Fibroblast of lung (primary cell): ENCODE measurements around the gene BCL7C. TPM values are rescaled to one million over a fixed set of nuclear protein-coding genes. Genes with fewer than 3 reads are reported as not detected.

ENCODE experiments used
- DNase-seq, 2 donors: peaks; one replicate each; pipeline versions ENCODE4 v3.0.0 to v3.0.0-alpha.2; 2010; ENCODE audit warnings: low read depth in 2 of 2
- H2AFZ ChIP-seq: 2 replicates; pipeline ENCODE4 v1.5.1; 2012; ENCODE audit warnings: low read length, control low read depth, inconsistent platforms
- H3K27ac ChIP-seq: 2 replicates; pipeline ENCODE4 v1.5.1; 2011; ENCODE audit warnings: low read length, control low read depth; ENCODE audit not compliant: insufficient read depth
- H3K27me3 ChIP-seq: 2 replicates; pipeline ENCODE4 v1.5.1; 2011; ENCODE audit warnings: mild to moderate bottlenecking, low read length; ENCODE audit not compliant: control insufficient read depth, insufficient read depth
- H3K36me3 ChIP-seq: 2 replicates; pipeline ENCODE4 v1.5.1; 2011; ENCODE audit warnings: low read length; ENCODE audit not compliant: control insufficient read depth, insufficient read depth
- H3K4me1 ChIP-seq: 2 replicates; pipeline ENCODE4 v1.5.1; 2011; ENCODE audit warnings: low read length; ENCODE audit not compliant: control insufficient read depth, insufficient read depth; ENCODE audit errors: extremely low read depth
- H3K4me2 ChIP-seq: 2 replicates; pipeline ENCODE4 v1.5.1; 2011; ENCODE audit warnings: low read length, control low read depth; ENCODE audit not compliant: insufficient read depth; ENCODE audit errors: extremely low read depth
- H3K4me3 ChIP-seq, 4 experiments: fragments of 200-600 bp in 1 of 4; sonication (generic) in 1 of 4; replicated peaks in 1 of 4; 2 replicates each; pipeline ENCODE4 v1.5.1; 2011 to 2016; ENCODE audit warnings: low read length in 4 of 4, low read depth in 3 of 4, mild to moderate bottlenecking in 3 of 4, control low read depth in 2 of 4, inconsistent platforms in 1 of 4, mixed read lengths in 1 of 4; ENCODE audit not compliant: insufficient read depth in 1 of 4; ENCODE audit errors: control extremely low read depth in 1 of 4
- H3K79me2 ChIP-seq: 2 replicates; pipeline ENCODE4 v1.5.1; 2012; ENCODE audit warnings: mild to moderate bottlenecking, low read length, inconsistent platforms; ENCODE audit not compliant: control insufficient read depth, insufficient read depth
- H3K9ac ChIP-seq: 2 replicates; pipeline ENCODE4 v1.5.1; 2011; ENCODE audit warnings: mild to moderate bottlenecking, low read length, control low read depth; ENCODE audit not compliant: insufficient read depth
- H3K9me3 ChIP-seq: 2 replicates; pipeline ENCODE4 v1.5.1; 2012; ENCODE audit warnings: low read depth, low read length; ENCODE audit not compliant: control insufficient read depth, insufficient read depth
- H4K20me1 ChIP-seq: 2 replicates; pipeline ENCODE4 v1.5.1; 2011; ENCODE audit warnings: low read length; ENCODE audit not compliant: control insufficient read depth, insufficient read depth; ENCODE audit errors: extremely low read depth
- EZH2 ChIP-seq: IDR thresholded peaks from 2 replicates; pipeline ENCODE4 v1.5.1; 2012; ENCODE audit warnings: low read length, control low read depth, mild to moderate bottlenecking; ENCODE audit errors: missing control alignments
- polyA plus RNA-seq, 2 donors: library from polyadenylated mRNA; depleted of rRNA in 1 of 2; stranded (reverse) in 1 of 2; unstranded in 1 of 2; fragments of >200 nt; gene quantifications; 2 replicates each; pipeline ENCODE4 v1.2.1, GENCODE V29; 2011 to 2012; ENCODE audit warnings: missing spikeins in 1 of 2
- total RNA-seq: library from RNA; depleted of rRNA; stranded (reverse); fragments of >200 nt; gene quantifications from 2 replicates; pipeline ENCODE4 v1.2.1, GENCODE V29; 2014
- TF ChIP-seq, protein P1 (sequence below), 2 donors: IDR thresholded peaks in 1 of 2; conservative IDR thresholded peaks in 1 of 2; 1 replicate in 1 of 2; 2 replicates in 1 of 2; pipeline ENCODE4 v1.5.1; 2011 to 2012; ENCODE audit warnings: low read length in 2 of 2, control low read depth in 1 of 2, inconsistent platforms in 1 of 2, low read depth in 1 of 2, mild to moderate bottlenecking in 1 of 2

The BCL7C gene
- total and polyA plus RNA-seq, 2 donors (not counting 1 experiment from before 2014, with no cell fraction given) = 25.6 to 28.2 TPM

DNA sequence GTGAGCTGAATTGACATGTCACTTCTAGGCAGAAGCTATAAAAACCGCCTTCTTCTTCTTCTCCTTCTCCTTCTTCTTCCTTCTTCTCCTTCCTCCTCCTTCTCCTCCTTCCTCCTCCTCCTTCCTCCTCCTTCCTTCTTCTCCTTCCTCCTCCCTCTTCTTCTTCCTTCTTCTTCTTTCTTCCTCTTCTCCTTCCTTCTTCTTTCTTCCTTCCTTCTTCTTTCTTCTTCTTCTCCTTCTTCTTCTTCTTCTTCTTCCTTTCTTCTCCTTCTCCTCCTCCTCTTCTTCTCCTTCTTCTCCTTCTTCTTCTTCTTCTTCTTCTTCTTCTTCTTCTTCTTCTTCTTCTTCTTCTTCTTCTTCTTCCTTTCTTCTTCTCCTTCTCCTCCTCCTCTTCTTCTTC, 24.7 kb upstream of the BCL7C start:
- Histone ChIP-seq H3K4me2 (no peak overlapping the region), H4K20me1 (no peaks in the 10 kb centered on the region), H3K4me3 (no peak overlapping the region), H3K4me1 (no peaks in the 10 kb centered on the region), H3K27me3 (no peaks in the 10 kb centered on the region), H3K27ac (no peak overlapping the region), H3K9ac (no peak overlapping the region), H3K79me2 (no peaks in the 10 kb centered on the region), H2AFZ (no peak overlapping the region), H3K36me3 (no peaks in the 10 kb centered on the region), H3K9me3 (no peaks in the 10 kb centered on the region)
- no peak for DNase-seq
- TF ChIP-seq EZH2 = no peak
- TF ChIP-seq, protein P1, sequence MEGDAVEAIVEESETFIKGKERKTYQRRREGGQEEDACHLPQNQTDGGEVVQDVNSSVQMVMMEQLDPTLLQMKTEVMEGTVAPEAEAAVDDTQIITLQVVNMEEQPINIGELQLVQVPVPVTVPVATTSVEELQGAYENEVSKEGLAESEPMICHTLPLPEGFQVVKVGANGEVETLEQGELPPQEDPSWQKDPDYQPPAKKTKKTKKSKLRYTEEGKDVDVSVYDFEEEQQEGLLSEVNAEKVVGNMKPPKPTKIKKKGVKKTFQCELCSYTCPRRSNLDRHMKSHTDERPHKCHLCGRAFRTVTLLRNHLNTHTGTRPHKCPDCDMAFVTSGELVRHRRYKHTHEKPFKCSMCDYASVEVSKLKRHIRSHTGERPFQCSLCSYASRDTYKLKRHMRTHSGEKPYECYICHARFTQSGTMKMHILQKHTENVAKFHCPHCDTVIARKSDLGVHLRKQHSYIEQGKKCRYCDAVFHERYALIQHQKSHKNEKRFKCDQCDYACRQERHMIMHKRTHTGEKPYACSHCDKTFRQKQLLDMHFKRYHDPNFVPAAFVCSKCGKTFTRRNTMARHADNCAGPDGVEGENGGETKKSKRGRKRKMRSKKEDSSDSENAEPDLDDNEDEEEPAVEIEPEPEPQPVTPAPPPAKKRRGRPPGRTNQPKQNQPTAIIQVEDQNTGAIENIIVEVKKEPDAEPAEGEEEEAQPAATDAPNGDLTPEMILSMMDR (conservative IDR thresholded peaks at IDR 0.05 in 1 of 2, IDR thresholded peaks at IDR 0.05 in 1 of 2; ENCODE audit: low read depth in 1 of 2, low read length in 2 of 2) = no peak

DNA sequence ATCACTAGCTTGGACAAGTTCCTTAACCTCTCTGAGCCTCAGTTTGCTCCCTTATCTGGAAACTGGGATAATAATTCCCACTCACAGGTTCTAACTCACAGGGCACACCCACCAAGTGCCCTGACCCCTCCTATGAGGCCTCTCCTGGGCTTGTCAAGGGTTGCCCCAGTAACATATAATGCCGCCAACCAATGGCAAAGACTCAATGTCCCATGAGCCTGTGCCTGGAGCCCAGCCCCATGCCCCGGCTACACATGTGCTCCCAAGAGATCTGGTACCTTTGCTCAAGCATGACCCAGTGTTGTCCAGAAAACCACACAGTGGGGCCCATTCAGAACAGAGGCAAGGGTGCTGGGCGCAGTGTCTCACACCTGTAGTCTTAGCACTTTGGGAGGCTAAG, 21.0 kb upstream of the BCL7C start:
- DNase-seq = no peak
- Histone ChIP-seq H3K27ac (no peak overlapping the region), H3K79me2 (no peaks in the 10 kb centered on the region), H3K9me3 (no peaks in the 10 kb centered on the region), H3K36me3 (no peaks in the 10 kb centered on the region), H3K4me2 (no peak overlapping the region), H4K20me1 (no peaks in the 10 kb centered on the region), H3K4me3 (no peak overlapping the region), H3K27me3 (no peaks in the 10 kb centered on the region), H3K4me1 (no peaks in the 10 kb centered on the region), H2AFZ (no peak overlapping the region), H3K9ac (no peak overlapping the region)
- TF ChIP-seq, protein P1 (conservative IDR thresholded peaks at IDR 0.05 in 1 of 2, IDR thresholded peaks at IDR 0.05 in 1 of 2; ENCODE audit: low read depth in 1 of 2, low read length in 2 of 2) = no peak
- no peak for TF ChIP-seq EZH2

DNA sequence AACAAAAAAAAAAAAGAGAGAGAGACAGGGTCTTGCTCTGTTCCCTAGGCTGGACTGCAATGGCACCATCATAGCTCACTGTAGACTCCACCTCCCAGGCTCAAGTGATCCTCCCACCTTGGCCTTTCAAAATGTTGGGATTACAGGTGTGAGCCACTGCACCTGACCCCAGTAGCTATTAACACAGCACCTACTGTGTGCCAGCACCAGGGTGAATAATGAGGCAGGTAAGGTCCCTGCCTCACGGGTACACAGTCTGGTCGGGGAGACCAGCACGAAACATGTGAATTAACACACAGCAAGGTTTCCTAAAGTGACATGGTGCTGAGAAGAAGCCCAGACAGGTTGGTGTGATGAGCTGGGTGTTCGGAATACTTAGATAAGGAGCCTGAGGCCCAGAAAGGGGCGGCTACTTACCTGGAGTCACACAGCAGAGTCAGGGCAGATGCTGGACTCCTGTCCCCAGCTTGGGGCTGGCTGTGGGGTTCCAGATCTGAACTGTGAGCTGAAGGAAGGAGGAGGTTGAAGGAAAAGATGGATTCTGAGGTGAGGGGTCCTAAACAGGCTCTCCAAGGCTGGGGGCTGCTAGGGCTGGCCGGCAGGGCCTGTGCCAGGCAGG, 19.0 kb upstream of the BCL7C start:
- no peak for TF ChIP-seq EZH2
- TF ChIP-seq, protein P1 (conservative IDR thresholded peaks at IDR 0.05 in 1 of 2, IDR thresholded peaks at IDR 0.05 in 1 of 2; ENCODE audit: low read depth in 1 of 2, low read length in 2 of 2) = no peak
- no peak for DNase-seq

More for the DNA sequence above, 19.0 kb upstream of the BCL7C start:
- Histone ChIP-seq H3K4me2 (no peak overlapping the region), H3K9me3 (no peaks in the 10 kb centered on the region), H3K27me3 (no peaks in the 10 kb centered on the region), H3K79me2 (no peaks in the 10 kb centered on the region), H3K4me3 (no peak overlapping the region), H3K4me1 (no peaks in the 10 kb centered on the region), H2AFZ (no peak overlapping the region), H3K27ac (no peak overlapping the region), H3K36me3 (no peaks in the 10 kb centered on the region), H4K20me1 (no peaks in the 10 kb centered on the region), H3K9ac (no peak overlapping the region)
